Peyer's patch (tissue), 4 donors: Measurements from ENCODE around the gene CNTNAP5.

ENCODE experiments used
- CTCF ChIP-seq, 6 experiments: fragments of 450-650 bp in 4 of 6; fragments of 200-600 bp in 2 of 6; sonication (generic) in 1 of 6; IDR thresholded peaks; one replicate each; pipeline ENCODE4 v1.5.1; 2017 to 2019; ENCODE audit warnings: antibody characterized with exemption in 6 of 6, mild to moderate bottlenecking in 3 of 6, moderate library complexity in 1 of 6
- POLR2A ChIP-seq, 2 donors: fragments of 450-650 bp; IDR thresholded peaks; one replicate each; pipeline ENCODE4 v1.5.1; 2017; ENCODE audit warnings: antibody characterized with exemption in 2 of 2, mild to moderate bottlenecking in 2 of 2, moderate library complexity in 2 of 2

- TF ChIP-seq CTCF (IDR thresholded peaks at IDR 0.05) (no peak), POLR2A (IDR thresholded peaks at IDR 0.05) (no peak)
Measured at GRCh38 chr2:124753842-124754241, 728.8 kb downstream of the CNTNAP5 start.
